Measurements from ENCODE around the gene TRMU. TPM values are rescaled to one million over a fixed set of nuclear protein-coding genes. Genes with fewer than 3 reads are reported as not detected.

TRMU gene
- total and polyA plus RNA-seq, 2 donors: 21.0 to 27.1 TPM

- no peak for DNase-seq (ENCODE audit: extremely low spot score)
- no peaks in the 10 kb centered on the region for H3K36me3 ChIP-seq (ENCODE audit: insufficient read depth)
- WGBS: 90% methylated on average over 5 of the region's 5 CpGs
- H3K4me1 ChIP-seq (ENCODE audit: insufficient read depth): no peaks in the 10 kb centered on the region
- no peak overlapping the region for H3K27ac ChIP-seq (ENCODE audit: low read depth)
- no peak overlapping the region for H3K4me3 ChIP-seq (ENCODE audit: low read depth, low read length)
Measured at GRCh38 chr22:46360097-46360496, 24.6 kb downstream of the TRMU start.

GRCh38 chr22:46360891-46361290, 25.4 kb downstream of the TRMU start:
- H3K4me3 ChIP-seq (ENCODE audit: low read depth, low read length): no peak overlapping the region
- WGBS: 66% methylated on average over 10 of the region's 10 CpGs
- H3K4me1 ChIP-seq (ENCODE audit: insufficient read depth): no peaks in the 10 kb centered on the region
- H3K27ac ChIP-seq (ENCODE audit: low read depth): no peak overlapping the region
- DNase-seq (ENCODE audit: extremely low spot score): no peak
- H3K36me3 ChIP-seq (ENCODE audit: insufficient read depth): peaks cover 1% of the 10 kb centered on the region

GRCh38 chr22:46361826-46362202, 26.3 kb downstream of the TRMU start:
- H3K36me3 ChIP-seq (ENCODE audit: insufficient read depth): peaks cover 1% of the 10 kb centered on the region
- no peaks in the 10 kb centered on the region for H3K4me1 ChIP-seq (ENCODE audit: insufficient read depth)
- H3K27ac ChIP-seq (ENCODE audit: low read depth): no peak overlapping the region
- H3K4me3 ChIP-seq (ENCODE audit: low read depth, low read length): no peak overlapping the region
- no peak for DNase-seq (ENCODE audit: extremely low spot score)
- 71% methylated on average over 11 of the region's 11 CpGs for WGBS

- 74% methylated on average over 25 of the region's 25 CpGs for WGBS
- H3K4me3 ChIP-seq (ENCODE audit: low read depth, low read length): no peak overlapping the region
- no peaks in the 10 kb centered on the region for H3K4me1 ChIP-seq (ENCODE audit: insufficient read depth)
- DNase-seq (ENCODE audit: extremely low spot score): no peak
- peaks cover 1% of the 10 kb centered on the region for H3K36me3 ChIP-seq (ENCODE audit: insufficient read depth)
- no peak overlapping the region for H3K27ac ChIP-seq (ENCODE audit: low read depth)
Measured at GRCh38 chr22:46362203-46362933, 26.9 kb downstream of the TRMU start.

- WGBS: 91% methylated on average over 15 of the region's 15 CpGs
- no peak overlapping the region for H3K4me3 ChIP-seq (ENCODE audit: low read depth, low read length)
- no peak overlapping the region for H3K27ac ChIP-seq (ENCODE audit: low read depth)
- DNase-seq (ENCODE audit: extremely low spot score): no peak
- peaks cover 1% of the 10 kb centered on the region for H3K36me3 ChIP-seq (ENCODE audit: insufficient read depth)
- no peaks in the 10 kb centered on the region for H3K4me1 ChIP-seq (ENCODE audit: insufficient read depth)
Measured at GRCh38 chr22:46362934-46363515, 27.5 kb downstream of the TRMU start.

- Histone ChIP-seq H3K4me1 (ENCODE audit: insufficient read depth) (no peaks in the 10 kb centered on the region), H3K27ac (ENCODE audit: low read depth) (no peak overlapping the region), H3K36me3 (ENCODE audit: insufficient read depth) (peaks cover 1% of the 10 kb centered on the region), H3K4me3 (ENCODE audit: low read depth, low read length) (no peak overlapping the region)
- WGBS: 82% methylated on average over 35 of the region's 35 CpGs
- no peak for DNase-seq (ENCODE audit: extremely low spot score)
Measured at GRCh38 chr22:46363611-46364321, 28.3 kb downstream of the TRMU start.

GRCh38 chr22:46364341-46365165, 29.0 kb downstream of the TRMU start:
- H3K36me3 ChIP-seq (ENCODE audit: insufficient read depth): peaks cover 1% of the 10 kb centered on the region
- no peaks in the 10 kb centered on the region for H3K4me1 ChIP-seq (ENCODE audit: insufficient read depth)
- no peak overlapping the region for H3K4me3 ChIP-seq (ENCODE audit: low read depth, low read length)
- H3K27ac ChIP-seq (ENCODE audit: low read depth): no peak overlapping the region
- WGBS: 83% methylated on average over 26 of the region's 26 CpGs
- DNase-seq (ENCODE audit: extremely low spot score): no peak

GRCh38 chr22:46365166-46365624, 29.7 kb downstream of the TRMU start:
- Histone ChIP-seq H3K4me1 (ENCODE audit: insufficient read depth) (no peaks in the 10 kb centered on the region), H3K27ac (ENCODE audit: low read depth) (no peak overlapping the region), H3K4me3 (ENCODE audit: low read depth, low read length) (no peak overlapping the region), H3K36me3 (ENCODE audit: insufficient read depth) (peaks cover 1% of the 10 kb centered on the region)
- 90% methylated on average over 22 of the region's 22 CpGs for WGBS
- DNase-seq (ENCODE audit: extremely low spot score): no peak

- 86% methylated on average over 19 of the region's 19 CpGs for WGBS
- H3K4me1 ChIP-seq (ENCODE audit: insufficient read depth): no peaks in the 10 kb centered on the region
- no peak for DNase-seq (ENCODE audit: extremely low spot score)
- no peak overlapping the region for H3K4me3 ChIP-seq (ENCODE audit: low read depth, low read length)
- no peak overlapping the region for H3K27ac ChIP-seq (ENCODE audit: low read depth)
- H3K36me3 ChIP-seq (ENCODE audit: insufficient read depth): peaks cover 1% of the 10 kb centered on the region
Measured at GRCh38 chr22:46366327-46366731, 30.8 kb downstream of the TRMU start.

GRCh38 chr22:46366801-46367706, 31.5 kb downstream of the TRMU start:
- WGBS: 72% methylated on average over 45 of the region's 45 CpGs
- Histone ChIP-seq H3K4me1 (ENCODE audit: insufficient read depth) (no peaks in the 10 kb centered on the region), H3K27ac (ENCODE audit: low read depth) (no peak overlapping the region), H3K4me3 (ENCODE audit: low read depth, low read length) (no peak overlapping the region), H3K36me3 (ENCODE audit: insufficient read depth) (peaks cover 1% of the 10 kb centered on the region)
- DNase-seq (ENCODE audit: extremely low spot score): no peak

GRCh38 chr22:46367707-46368191, 32.2 kb downstream of the TRMU start:
- DNase-seq (ENCODE audit: extremely low spot score): no peak

GRCh38 chr22:46368422-46368821, 32.9 kb downstream of the TRMU start:
- H3K36me3 ChIP-seq (ENCODE audit: insufficient read depth): peaks cover 1% of the 10 kb centered on the region
- no peak overlapping the region for H3K27ac ChIP-seq (ENCODE audit: low read depth)
- DNase-seq (ENCODE audit: extremely low spot score): no peak
- 79% methylated on average over 12 of the region's 12 CpGs for WGBS
- H3K4me1 ChIP-seq (ENCODE audit: insufficient read depth): no peaks in the 10 kb centered on the region
- no peak overlapping the region for H3K4me3 ChIP-seq (ENCODE audit: low read depth, low read length)

More at GRCh38 chr22:46367707-46368191, 32.2 kb downstream of the TRMU start:
- Histone ChIP-seq H3K4me3 (ENCODE audit: low read depth, low read length) (no peak overlapping the region), H3K36me3 (ENCODE audit: insufficient read depth) (peaks cover 1% of the 10 kb centered on the region), H3K27ac (ENCODE audit: low read depth) (no peak overlapping the region), H3K4me1 (ENCODE audit: insufficient read depth) (no peaks in the 10 kb centered on the region)
- WGBS: 40% methylated on average over 19 of the region's 19 CpGs
